Ammon's horn (tissue), 1 donor: ENCODE measurements around the gene SSMEM1.
A peak's percentile ranks its signal among the peaks of the same experiment; 100 is the strongest.
"Not testable (repeated sequence)": the region's sequence is repeated elsewhere in the genome, so short reads cannot be mapped to it uniquely, and the experiment has no call there.

ENCODE experiments used
- DNase-seq: peaks from one replicate; pipeline ENCODE4 v3.0.0-alpha.2; 2016; ENCODE audit warnings: low spot score

The SSMEM1 gene

GRCh38 chr7:130213828-130214227 lies 6.2 kb downstream of the SSMEM1 start:
- no peak for DNase-seq

GRCh38 chr7:130216025-130216424 lies 8.4 kb downstream of the SSMEM1 start:
- DNase-seq: no peak

DNA sequence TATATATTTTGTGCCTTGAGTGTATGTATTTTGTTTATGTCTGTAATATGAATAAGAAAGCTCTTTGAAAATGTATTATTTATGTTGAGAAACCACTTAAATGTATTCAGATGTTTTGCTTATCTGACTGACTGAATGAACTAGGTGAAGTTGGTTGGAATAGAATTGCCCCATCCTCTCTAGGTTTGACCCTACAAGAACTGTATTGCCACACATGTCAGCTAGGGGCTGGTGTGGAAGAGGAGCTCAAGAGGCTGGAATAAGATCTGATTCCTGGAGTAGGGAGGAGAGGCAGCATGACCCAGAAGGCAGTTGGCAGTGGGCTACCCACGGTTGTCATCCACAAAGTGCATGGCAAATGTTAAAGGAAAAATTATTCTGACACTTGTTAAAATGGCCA lies 9.1 kb downstream of the SSMEM1 start:
- DNase-seq: no peak

DNA sequence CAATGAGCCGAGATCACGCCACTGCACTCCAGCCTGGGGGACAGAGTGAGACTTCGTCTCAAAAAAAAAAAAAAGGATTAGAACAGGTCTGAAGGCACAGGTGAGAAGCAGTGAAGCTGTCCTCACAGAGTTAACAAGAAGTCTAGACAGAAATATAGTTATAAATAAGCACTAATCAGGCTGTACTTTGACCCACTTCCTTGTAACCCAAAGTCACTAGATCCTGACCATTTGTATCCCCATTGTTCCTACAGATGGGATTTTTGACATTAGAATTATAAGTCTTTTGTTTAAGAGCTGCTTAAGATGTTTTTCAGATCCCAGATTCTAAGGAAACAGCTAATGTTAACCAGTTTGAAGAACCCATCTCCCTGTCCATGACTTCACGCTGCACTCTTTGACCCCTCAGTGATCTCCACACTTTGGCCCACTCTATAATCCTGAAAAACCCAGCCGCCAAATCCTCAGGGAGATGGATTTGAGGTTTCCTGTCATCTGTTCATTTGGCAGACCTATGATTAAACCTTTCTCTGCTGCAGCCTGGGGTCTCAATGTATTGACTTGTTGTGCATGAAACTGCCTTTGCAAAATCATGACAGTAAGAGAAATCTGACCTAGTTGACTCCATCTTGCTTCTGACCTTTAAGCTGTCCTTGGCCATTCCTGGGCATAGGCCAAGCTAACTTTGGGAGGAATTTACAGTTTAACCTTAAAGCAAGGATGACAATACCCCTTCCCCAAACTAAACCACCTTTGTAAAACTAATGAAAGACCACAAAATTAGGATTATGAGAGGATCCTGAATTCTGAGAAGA lies 11.4 kb downstream of the SSMEM1 start:
- no peak for DNase-seq

GRCh38 chr7:130219871-130220270 lies 12.2 kb downstream of the SSMEM1 start:
- DNase-seq: no peak

GRCh38 chr7:130221746-130222145 lies 14.1 kb downstream of the SSMEM1 start:
- DNase-seq: no peak

GRCh38 chr7:130223646-130224045 lies 16.0 kb downstream of the SSMEM1 start:
- DNase-seq: no peak

DNA sequence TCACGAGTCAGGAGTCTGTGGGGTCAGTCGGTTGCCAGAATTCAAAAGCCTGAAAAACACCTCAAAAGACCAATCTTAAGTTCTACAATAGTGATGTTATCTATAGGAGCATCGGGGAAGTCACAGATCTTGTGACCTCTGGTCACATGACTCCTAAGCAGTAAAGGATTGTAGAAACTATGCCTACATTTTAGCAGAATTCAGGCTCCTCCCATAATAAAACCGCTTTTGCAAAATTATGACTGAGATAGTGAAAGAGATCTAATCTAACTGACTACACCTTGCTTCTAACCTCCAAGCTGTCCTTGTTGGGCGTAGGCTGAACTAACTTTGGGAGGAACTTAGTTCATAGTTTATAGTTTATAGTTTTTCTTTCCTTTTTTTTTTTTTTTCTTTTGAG lies 16.6 kb downstream of the SSMEM1 start:
- DNase-seq: no peak

DNA sequence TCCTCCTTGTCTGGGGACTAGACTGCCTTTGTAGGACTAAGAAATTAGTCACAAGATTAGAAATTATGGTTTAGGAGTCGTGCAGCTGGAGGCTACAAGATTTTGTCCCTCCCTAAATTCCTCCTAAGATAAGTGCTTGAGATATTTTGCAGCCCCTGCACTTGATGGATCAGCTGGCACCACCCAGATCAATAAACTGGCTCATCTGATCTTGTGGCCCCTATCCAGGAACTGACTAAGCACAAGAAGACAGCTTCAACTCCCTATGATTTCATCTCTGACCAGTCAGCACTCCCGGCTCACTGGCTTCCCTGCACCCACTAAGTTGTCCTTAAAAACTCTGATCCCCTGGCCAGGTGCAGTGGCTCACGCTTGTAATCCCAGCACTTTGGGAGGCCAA lies 17.3 kb downstream of the SSMEM1 start:
- not testable (repeated sequence) for DNase-seq

- no peak for DNase-seq
These were observed 18.7 kb downstream of the SSMEM1 start for GRCh38 chr7:130226333-130226732.

- peak; percentile 67 for DNase-seq
These were observed 20.4 kb downstream of the SSMEM1 start for GRCh38 chr7:130227883-130228575.

DNA sequence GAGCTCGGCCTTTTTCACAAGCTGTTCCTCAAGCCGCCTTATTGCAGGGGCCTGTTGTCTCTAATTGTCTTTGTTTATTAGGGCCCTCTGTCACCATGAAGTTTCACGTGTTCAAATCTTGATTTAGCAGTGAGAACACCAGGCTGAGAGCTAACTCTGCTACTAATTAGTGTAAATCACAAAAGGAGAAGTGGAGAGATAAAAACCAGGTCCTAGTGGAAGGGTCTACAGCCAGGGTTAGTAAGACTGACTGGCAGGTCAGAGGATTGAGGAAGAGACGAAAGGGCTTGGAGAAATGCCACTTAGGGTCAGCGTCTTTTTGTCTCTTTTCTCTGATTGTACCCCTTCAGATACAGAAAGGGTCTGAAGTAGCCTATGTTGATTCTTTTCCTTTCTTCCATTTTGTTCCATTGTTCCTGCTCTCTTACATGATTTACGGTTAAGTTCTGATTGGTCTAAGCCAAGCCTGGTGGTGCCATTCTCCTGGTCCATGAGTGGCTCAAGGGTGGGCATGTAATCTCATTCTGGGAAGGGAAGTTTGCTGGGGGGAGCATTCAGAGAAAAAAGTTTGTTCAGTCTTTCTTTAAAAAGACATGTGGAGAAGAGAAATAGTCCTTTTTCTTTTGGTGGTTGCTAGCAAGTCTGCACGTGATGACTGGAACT lies 21.3 kb downstream of the SSMEM1 start:
- no peak for DNase-seq

DNA sequence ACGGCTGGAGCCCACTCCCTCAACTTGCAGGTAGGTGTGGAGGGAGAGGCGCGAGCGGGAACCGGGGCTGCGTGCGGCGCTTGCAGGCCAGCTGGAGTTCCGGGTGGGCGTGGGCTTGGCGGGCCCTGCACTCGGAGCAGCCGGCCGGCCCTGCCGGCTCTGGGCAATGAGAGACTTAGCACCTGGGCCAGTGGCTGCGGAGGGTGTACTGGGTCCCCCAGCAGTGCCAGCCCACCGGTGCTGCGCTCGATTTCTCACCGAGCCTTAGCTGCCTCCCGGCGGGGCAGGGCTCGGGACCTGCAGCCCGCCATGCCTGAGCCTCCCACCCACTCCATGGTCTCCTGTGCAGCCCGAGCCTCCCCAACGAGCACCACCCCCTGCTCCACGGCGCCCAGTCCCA lies 22.3 kb downstream of the SSMEM1 start:
- not testable (repeated sequence) for DNase-seq

GRCh38 chr7:130231792-130232191 lies 24.1 kb downstream of the SSMEM1 start:
- DNase-seq: peak; percentile 14

DNA sequence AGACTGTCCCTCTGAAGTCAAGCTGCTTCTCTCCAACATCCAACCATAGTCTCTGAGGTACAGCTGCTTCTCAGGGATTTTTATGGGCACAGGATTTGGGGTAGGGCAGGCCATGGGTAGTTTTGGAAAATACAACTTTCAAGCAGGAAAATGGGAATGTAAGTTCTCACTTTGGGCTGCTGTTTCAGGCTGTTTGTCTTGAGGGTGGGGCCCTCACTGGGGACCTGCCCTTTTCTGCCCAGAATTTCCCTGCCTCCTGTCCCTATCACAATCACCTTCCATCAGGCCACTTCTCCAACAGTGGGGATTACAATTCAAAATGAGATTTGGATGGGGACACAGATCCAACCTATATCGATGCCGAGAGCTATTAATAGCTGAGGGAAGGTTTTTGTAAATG lies 24.5 kb downstream of the SSMEM1 start:
- DNase-seq: no peak

- no peak for DNase-seq
These were observed 26.4 kb downstream of the SSMEM1 start for GRCh38 chr7:130234078-130234477.

DNA sequence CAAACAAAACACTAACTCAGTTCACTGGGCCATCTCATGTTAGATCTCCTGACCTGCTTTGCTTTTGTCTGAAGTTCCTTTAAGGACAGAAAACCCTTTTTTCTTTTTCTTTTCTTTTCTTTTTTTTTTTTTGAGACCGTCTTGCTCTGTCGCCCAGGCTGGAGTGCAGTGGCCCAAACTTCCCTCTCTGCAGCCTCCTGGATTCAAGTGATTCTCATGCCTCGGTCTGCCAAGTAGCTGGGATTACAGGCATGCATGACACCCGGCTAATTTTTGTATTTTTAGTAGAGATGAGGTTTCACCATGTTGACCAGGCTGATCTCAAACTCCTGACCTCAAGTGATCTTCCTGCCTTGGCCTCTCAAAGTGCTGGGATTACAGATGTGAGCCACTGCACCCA lies 28.7 kb downstream of the SSMEM1 start:
- not testable (repeated sequence) for DNase-seq

DNA sequence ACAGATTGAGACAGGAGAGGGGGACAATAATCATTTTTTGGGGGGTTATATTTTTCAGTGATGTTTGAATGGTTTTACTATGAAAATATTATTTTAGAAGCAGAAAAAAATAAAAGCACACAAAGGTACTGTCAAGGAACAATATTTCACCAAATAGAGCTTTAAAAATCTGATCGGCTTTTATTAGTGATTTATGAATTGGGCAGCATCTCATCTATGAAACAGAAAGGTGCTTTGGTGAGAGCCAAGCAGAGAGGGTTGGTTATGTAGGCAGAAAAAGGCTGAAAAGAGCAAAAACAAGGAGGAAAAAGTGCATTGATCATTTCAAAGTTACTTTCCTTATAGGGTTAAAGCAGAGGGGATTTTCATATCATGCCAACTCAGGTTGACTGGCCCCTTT lies 32.6 kb downstream of the SSMEM1 start:
- DNase-seq: no peak

DNA sequence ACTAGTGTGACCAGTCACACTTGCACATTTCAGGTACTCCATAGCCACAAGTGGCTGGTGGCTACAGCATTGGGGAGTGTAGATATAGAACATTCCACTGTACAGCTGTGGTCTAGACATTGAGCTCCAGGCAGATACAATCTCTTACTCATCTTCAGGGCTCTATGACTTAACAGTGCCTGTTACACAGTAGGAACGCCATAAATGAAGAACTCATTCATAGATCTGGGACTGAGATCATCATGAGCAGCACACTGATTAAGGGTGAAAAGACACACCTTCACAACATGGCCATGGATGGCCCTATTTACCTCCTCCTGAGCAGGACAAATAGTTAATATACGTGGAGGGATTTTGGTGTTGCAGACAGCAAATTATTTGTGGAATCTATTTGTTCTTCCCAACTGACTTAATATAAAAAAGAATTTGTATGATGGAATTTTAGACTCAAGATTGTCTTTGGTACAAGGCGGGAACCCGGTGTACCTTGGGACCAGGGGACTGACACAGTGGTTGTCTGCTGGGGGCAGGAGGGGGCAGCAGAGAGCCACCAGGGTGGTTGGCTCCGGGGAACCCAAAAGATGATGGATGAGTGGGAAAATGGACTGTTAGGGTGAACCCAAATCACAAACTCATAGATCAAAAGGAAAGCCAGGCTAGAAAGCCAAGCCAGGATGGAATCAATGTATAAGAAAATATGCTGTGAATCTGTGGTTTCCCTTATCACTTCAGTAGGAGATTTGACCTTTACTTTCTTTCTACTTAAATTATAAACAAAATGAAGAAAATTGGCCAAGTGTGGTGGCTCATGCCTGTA lies 34.7 kb downstream of the SSMEM1 start:
- peak; percentile 56 for DNase-seq

DNA sequence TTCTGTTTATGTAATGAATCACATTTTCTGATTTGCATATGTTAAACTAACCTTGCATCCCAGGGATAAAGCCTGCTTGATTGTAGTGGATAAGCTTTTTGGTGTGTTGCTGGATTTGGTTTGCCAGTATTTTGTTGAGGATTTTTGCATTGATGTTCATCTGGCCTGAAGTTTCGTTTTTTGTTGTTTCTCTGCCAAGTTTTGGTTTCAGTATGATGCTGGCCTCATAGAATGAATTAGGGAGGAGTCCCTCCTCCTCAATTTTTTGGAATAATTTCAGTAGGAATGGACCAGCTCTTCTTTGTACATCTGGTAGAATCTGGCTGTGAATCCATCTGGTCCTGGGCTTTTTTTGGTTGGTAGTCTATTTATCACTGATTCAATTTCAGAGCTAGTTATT lies 35.8 kb downstream of the SSMEM1 start:
- DNase-seq: not testable (repeated sequence)

DNA sequence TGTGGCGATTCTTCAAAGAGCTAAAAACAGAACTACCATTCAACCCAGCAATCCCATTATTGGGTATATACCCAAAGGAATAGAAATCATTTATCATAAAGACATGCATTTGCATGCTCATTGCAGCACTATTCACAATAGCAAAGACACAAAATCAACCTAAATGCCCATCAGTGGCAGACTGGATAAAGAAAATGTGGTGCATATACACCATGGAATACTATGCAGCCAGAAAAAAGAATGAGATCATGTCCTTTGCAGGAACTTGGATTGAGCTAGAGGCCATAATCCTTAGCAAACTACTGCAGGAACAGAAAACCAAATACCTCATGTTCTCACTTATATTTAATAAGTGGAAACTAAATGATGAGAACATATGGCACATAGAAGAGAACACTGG lies 38.8 kb downstream of the SSMEM1 start:
- not testable (repeated sequence) for DNase-seq

DNA sequence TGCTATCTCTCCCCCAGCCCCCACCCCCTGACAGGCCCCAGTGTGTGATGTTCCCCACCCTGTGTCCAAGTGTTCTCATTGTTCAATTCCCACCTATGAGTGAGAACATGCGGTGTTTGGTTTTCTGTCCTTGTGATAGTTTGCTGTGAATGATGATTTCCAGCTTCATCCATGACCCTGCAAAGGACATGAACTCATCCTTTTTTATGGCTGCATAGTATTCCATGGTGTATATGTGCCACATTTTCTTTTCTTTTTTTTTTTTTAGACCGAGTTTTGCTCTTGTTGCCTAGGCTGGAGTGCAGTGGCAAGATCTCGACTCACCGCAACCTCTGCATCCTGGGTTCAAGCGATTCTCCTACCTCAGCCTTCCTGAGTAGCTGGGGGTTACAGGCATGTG lies 41.2 kb downstream of the SSMEM1 start:
- not testable (repeated sequence) for DNase-seq
